BLaER1 treated with 17β-estradiol and CSF1 and Interleukin-3, amounts not matched to agents 10 nM and 100 nM (cell line): ENCODE measurements around the gene KIAA1755.

ENCODE experiments used
- H3K27ac ChIP-seq, 11 experiments: shearing (Covaris generic); formaldehyde crosslinking; 2 replicates each; pipeline ENCODE4 v1.8.1; 2022
- H3K27me3 ChIP-seq, 11 experiments: shearing (Covaris generic); formaldehyde crosslinking; 2 replicates each; pipeline ENCODE4 v1.8.1; 2022
- H3K36me3 ChIP-seq, 11 experiments: shearing (Covaris generic); formaldehyde crosslinking; 2 replicates each; pipeline ENCODE4 v1.8.1; 2022
- H3K4me1 ChIP-seq, 10 experiments: shearing (Covaris generic); formaldehyde crosslinking; 2 replicates each; pipeline ENCODE4 v1.8.1; 2022
- H3K4me2 ChIP-seq, 11 experiments: shearing (Covaris generic); formaldehyde crosslinking; 2 replicates each; pipeline ENCODE4 v1.8.1; 2022
- H3K4me3 ChIP-seq, 10 experiments: shearing (Covaris generic); formaldehyde crosslinking; 2 replicates each; pipeline ENCODE4 v1.8.1; 2022
- H3K9ac ChIP-seq, 11 experiments: shearing (Covaris generic); formaldehyde crosslinking; 2 replicates each; pipeline ENCODE4 v1.8.1; 2022
- H3K9me3 ChIP-seq, 11 experiments: shearing (Covaris generic); formaldehyde crosslinking; replicated peaks in 1 of 11; 2 replicates each; pipeline ENCODE4 v1.8.1; 2022
- H4K20me1 ChIP-seq, 11 experiments: shearing (Covaris generic); formaldehyde crosslinking; 2 replicates each; pipeline ENCODE4 v1.8.1; 2022
- Cebpa-rat ChIP-seq, 11 experiments: shearing (Covaris generic); IDR thresholded peaks; 2 replicates each; pipeline ENCODE4 v1.8.1; 2022

Gene KIAA1755

DNA sequence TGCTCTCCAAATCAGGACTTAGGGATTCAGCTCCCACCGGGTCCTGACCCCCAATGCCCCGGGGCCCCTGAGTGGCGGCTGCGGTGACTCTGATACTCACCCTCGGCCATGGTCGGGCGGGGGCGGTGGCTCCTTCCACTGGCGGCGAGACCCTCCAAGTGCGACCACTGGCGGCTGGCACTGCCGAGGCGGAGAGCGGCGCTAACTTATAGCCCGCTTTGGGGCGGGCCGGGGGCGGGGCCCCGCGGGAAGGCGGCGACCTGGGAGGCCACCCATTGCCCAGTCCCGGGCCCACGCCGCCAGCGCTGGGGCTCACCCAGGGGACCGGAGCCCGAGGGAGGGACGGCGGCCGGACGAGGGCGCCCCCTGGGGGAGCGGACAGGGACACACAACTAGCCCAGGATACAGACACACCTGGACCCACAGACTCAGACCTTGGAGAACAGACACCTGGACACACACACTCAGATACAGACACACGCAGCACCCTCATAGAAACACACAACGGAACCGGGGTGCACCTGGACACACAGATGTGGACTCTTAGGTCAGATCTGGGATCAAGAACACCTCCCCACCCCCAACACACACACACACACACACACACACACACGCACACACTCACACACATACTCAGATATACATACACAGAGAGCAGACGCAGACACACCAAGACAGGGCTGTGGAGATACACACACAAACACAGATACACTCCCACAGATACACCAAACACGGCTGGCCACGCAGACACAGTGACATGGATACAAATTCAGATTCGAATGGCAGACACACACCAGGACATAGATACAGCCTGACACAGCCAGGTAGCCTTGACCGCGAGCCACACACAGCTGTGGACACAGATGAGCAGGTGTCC, 95.2 kb downstream of the KIAA1755 start, which contains the start of gene TGM2:
TSS of gene TGM2 (minus strand) at position 182 of the 877 bp plus-strand sequence. CDS start at position 110, 72 bp downstream.
- Histone ChIP-seq H3K4me1 (peaks cover 7 to 61% (median 38%) of the 10 kb centered on the region in 10 experiments; a peak in 19 of 20 replicates), H4K20me1 (no peaks in the 10 kb centered on the region), H3K9me3 (no peaks in the 10 kb centered on the region), H3K27me3 (peaks cover 0 to 8% (median 0%) of the 10 kb centered on the region in 11 experiments; a peak in 4 of 22 replicates), H3K4me2 (peak within 1 kb of the TSS; percentile 62 to 93 (median 71)), H3K4me3 (peak within 1 kb of the TSS in 8 of 10 experiments; percentile 21 to 63 (median 46); a peak in 13 of 20 replicates), H3K27ac (peak within 1 kb of the TSS in 1 of 11 experiments; percentile 29; a peak in 1 of 22 replicates), H3K9ac (peak within 1 kb of the TSS in 7 of 11 experiments; percentile 7 to 65 (median 46); a peak in 13 of 22 replicates), H3K36me3 (0 out of 22 replicates have a peak, but pooled peaks cover 0 to 3% (median 0%) of the 10 kb centered on the region in 11 experiments)
- TF ChIP-seq Cebpa-rat (IDR thresholded peaks at IDR 0.05), result no peak

DNA sequence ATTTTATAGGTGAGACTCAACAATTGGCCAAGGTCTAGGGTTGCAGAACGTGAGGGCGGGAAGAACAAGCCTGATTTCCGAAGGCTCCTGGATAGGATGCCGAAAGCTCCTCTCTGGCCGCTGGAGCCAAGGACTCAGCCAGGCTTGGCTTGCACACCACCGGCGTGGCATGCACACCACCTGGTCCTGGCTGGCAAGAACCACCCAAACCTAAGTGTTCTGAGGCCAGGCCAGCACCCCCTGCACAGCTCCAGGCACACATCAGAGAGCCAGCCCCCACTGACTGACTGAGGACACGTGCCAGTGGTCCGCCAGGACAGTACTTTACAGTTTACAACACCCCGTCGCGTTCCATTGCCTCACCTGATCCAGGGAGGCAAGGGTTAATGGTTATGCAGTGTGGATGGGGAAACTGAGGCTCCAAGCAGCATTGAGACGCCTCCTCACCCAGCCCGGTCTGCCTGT, 95.9 kb downstream of the KIAA1755 start:
- H4K20me1 ChIP-seq, result no peaks in the 10 kb centered on the region
- H3K9me3 ChIP-seq, result no peaks in the 10 kb centered on the region
- peak overlapping the region in 7 of 11 experiments; percentile 7 to 65 (median 46); a peak in 10 of 22 replicates for H3K9ac ChIP-seq
- no peak for TF ChIP-seq Cebpa-rat (IDR thresholded peaks at IDR 0.05)
- H3K4me3 ChIP-seq, result peak overlapping the region in 7 of 10 experiments; percentile 36 to 63 (median 47); a peak in 12 of 20 replicates
- H3K4me1 ChIP-seq, result peaks cover 7 to 54% (median 35%) of the 10 kb centered on the region in 10 experiments; a peak in 19 of 20 replicates
- 0 out of 22 replicates have a peak, but pooled peaks cover 0 to 3% (median 0%) of the 10 kb centered on the region in 11 experiments for H3K36me3 ChIP-seq
- H3K27me3 ChIP-seq, result peaks cover 0 to 8% (median 0%) of the 10 kb centered on the region in 11 experiments; a peak in 4 of 22 replicates
- H3K27ac ChIP-seq, result peak overlapping the region in 1 of 11 experiments; percentile 29; a peak in 1 of 22 replicates
- H3K4me2 ChIP-seq, result peak overlapping the region; percentile 62 to 93 (median 71)

- Histone ChIP-seq H3K9ac (no peak overlapping the region), H3K36me3 (0 out of 22 replicates have a peak, but pooled peaks cover 0 to 3% (median 0%) of the 10 kb centered on the region in 11 experiments), H3K27me3 (peaks cover 0 to 8% (median 0%) of the 10 kb centered on the region in 11 experiments; a peak in 4 of 22 replicates), H3K9me3 (no peaks in the 10 kb centered on the region), H4K20me1 (no peaks in the 10 kb centered on the region), H3K4me3 (no peak overlapping the region), H3K27ac (no peak overlapping the region), H3K4me1 (peaks cover 7 to 49% (median 32%) of the 10 kb centered on the region in 10 experiments; a peak in 19 of 20 replicates), H3K4me2 (peak overlapping the region in 3 of 11 experiments; percentile 70 to 80 (median 79); a peak in 5 of 22 replicates)
- no peak for TF ChIP-seq Cebpa-rat (IDR thresholded peaks at IDR 0.05)
These were observed 96.5 kb downstream of the KIAA1755 start for GRCh38 chr20:38164069-38164468.

DNA sequence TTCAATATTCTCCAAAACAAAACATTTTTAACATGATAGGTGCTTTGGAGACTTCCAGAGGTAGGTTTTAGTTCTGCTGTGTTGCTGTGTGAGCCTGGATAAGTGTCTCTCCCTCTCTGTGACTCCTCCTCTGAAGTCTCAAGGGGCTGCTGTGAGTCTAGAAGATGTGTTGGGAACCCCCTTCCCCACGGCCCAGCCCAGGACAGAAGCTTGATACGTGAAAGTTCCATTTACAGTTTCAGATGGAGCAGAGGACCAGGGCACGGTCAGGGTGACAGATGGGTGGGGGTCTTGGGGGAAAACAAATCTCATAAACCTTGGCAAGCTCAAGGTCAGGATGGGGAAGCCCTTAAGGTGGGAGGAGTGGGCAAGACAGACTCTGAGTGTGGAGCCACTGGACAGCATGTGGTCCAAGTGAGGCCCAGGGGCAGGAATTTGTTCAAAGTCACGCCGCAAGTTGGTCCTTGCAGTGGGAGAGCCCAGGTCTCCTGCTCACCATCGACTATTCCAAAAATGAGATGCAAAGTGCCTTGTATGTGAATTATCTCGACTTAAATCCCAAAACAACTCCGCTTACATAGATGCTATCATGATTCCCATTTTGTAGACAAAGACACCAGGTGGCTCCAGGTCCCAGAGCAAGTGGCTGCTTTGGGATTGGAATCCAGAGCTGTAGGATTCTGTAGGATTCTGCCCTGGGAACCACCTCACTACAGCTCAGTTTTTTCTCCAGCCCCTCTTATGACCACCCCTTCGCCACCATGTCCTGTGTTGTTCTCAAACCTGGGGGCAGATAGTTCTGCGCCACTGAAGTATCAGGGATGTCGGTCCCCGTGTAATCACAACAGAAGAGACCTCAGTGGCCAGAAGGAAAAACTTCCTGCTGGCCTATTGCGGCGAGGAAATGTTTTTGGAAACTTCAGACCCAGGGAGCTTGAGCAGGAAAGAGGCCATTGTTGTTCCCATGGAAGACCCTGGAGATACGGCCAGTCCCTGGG, 97.4 kb downstream of the KIAA1755 start:
- no peak overlapping the region for H3K4me2 ChIP-seq
- peaks cover 0 to 8% (median 0%) of the 10 kb centered on the region in 11 experiments; a peak in 4 of 22 replicates for H3K27me3 ChIP-seq
- no peak overlapping the region for H3K27ac ChIP-seq
- H3K9me3 ChIP-seq, result no peaks in the 10 kb centered on the region
- 0 out of 22 replicates have a peak, but pooled peaks cover 0 to 3% (median 0%) of the 10 kb centered on the region in 11 experiments for H3K36me3 ChIP-seq
- H3K4me1 ChIP-seq, result peaks cover 7 to 49% (median 28%) of the 10 kb centered on the region in 10 experiments
- H3K9ac ChIP-seq, result no peak overlapping the region
- no peaks in the 10 kb centered on the region for H4K20me1 ChIP-seq
- no peak for TF ChIP-seq Cebpa-rat (IDR thresholded peaks at IDR 0.05)
- no peak overlapping the region for H3K4me3 ChIP-seq

GRCh38 chr20:38162149-38162548, 98.4 kb downstream of the KIAA1755 start:
- H3K4me3 ChIP-seq, result no peak overlapping the region
- peaks cover 17 to 49% (median 28%) of the 10 kb centered on the region in 10 experiments for H3K4me1 ChIP-seq
- 0 out of 22 replicates have a peak, but pooled peaks cover 0 to 3% (median 0%) of the 10 kb centered on the region in 11 experiments for H3K36me3 ChIP-seq
- no peak overlapping the region for H3K9ac ChIP-seq
- no peaks in the 10 kb centered on the region for H4K20me1 ChIP-seq
- TF ChIP-seq Cebpa-rat (IDR thresholded peaks at IDR 0.05), result no peak
- H3K9me3 ChIP-seq, result no peaks in the 10 kb centered on the region
- peaks cover 0 to 8% (median 0%) of the 10 kb centered on the region in 11 experiments; a peak in 4 of 22 replicates for H3K27me3 ChIP-seq
- H3K27ac ChIP-seq, result no peak overlapping the region
- no peak overlapping the region for H3K4me2 ChIP-seq

- Histone ChIP-seq H3K9me3 (no peaks in the 10 kb centered on the region), H3K36me3 (0 out of 22 replicates have a peak, but pooled peaks cover 0 to 3% (median 0%) of the 10 kb centered on the region in 11 experiments), H3K4me3 (no peak overlapping the region), H3K4me2 (no peak overlapping the region), H3K9ac (no peak overlapping the region), H3K27ac (no peak overlapping the region), H3K27me3 (peaks cover 0 to 8% (median 0%) of the 10 kb centered on the region in 11 experiments; a peak in 4 of 22 replicates), H4K20me1 (no peaks in the 10 kb centered on the region), H3K4me1 (peaks cover 17 to 48% (median 33%) of the 10 kb centered on the region in 10 experiments; a peak in 19 of 20 replicates)
- TF ChIP-seq Cebpa-rat (IDR thresholded peaks at IDR 0.05), result no peak
These were observed 99.1 kb downstream of the KIAA1755 start for GRCh38 chr20:38161412-38161774.
